GM23338 (cell line): ENCODE measurements around the gene SNHG17. TPM values are rescaled to one million over a fixed set of nuclear protein-coding genes. Genes with fewer than 3 reads are reported as not detected.

Source experiments
- ATAC-seq: fragments of 200-7000 bp; cut with Tn5 transposase; 3 replicates; pipeline ENCODE4 v1.9.1; 2020
- DNase-seq: peaks from one replicate; pipeline ENCODE4 v3.0.0-alpha.2; 2015; ENCODE audit warnings: low spot score
- H2AFZ ChIP-seq: fragments of 200-600 bp; sonication (generic); 2 replicates; pipeline ENCODE4 v1.8.0; 2016; ENCODE audit warnings: antibody characterized with exemption, mild to moderate bottlenecking, moderate library complexity
- H3F3A ChIP-seq: fragments of 200-600 bp; sonication (generic); replicated peaks from 2 replicates; pipeline ENCODE4 v1.8.0; 2017; ENCODE audit warnings: antibody characterized with exemption, mixed run types, low read depth
- H3K27ac ChIP-seq: fragments of 200-600 bp; sonication (generic); 2 replicates; pipeline ENCODE4 v1.6.1; 2016; ENCODE audit warnings: low read depth
- H3K27me3 ChIP-seq: fragments of 200-600 bp; sonication (generic); 2 replicates; pipeline ENCODE4 v1.8.0; 2016; ENCODE audit warnings: mild to moderate bottlenecking, mixed run types, moderate library complexity; ENCODE audit not compliant: insufficient read depth
- H3K36me3 ChIP-seq: fragments of 200-600 bp; sonication (generic); 2 replicates; pipeline ENCODE4 v1.8.0; 2016; ENCODE audit warnings: mild to moderate bottlenecking; ENCODE audit not compliant: insufficient read depth
- H3K4me1 ChIP-seq: fragments of 200-600 bp; sonication (generic); 2 replicates; pipeline ENCODE4 v1.8.0; 2016; ENCODE audit warnings: mild to moderate bottlenecking, moderate library complexity; ENCODE audit not compliant: insufficient read depth
- H3K4me2 ChIP-seq: fragments of 200-600 bp; sonication (generic); 2 replicates; pipeline ENCODE4 v1.7.1; 2017; ENCODE audit warnings: mixed run types
- H3K4me3 ChIP-seq: fragments of 200-600 bp; sonication (generic); 2 replicates; pipeline ENCODE4 v1.6.1; 2016; ENCODE audit warnings: mixed run types
- H3K79me2 ChIP-seq: fragments of 200-600 bp; sonication (generic); replicated peaks from 2 replicates; pipeline ENCODE4 v1.8.0; 2017; ENCODE audit warnings: mild to moderate bottlenecking; ENCODE audit not compliant: insufficient read depth
- H3K9me2 ChIP-seq: fragments of 200-600 bp; sonication (generic); 2 replicates; pipeline ENCODE4 v1.8.0; 2017; ENCODE audit not compliant: insufficient read depth
- H4K20me1 ChIP-seq: fragments of 200-600 bp; sonication (generic); replicated peaks from 2 replicates; pipeline ENCODE4 v1.8.0; 2017; ENCODE audit warnings: mild to moderate bottlenecking; ENCODE audit not compliant: insufficient read depth
- H3K27ac Mint-ChIP-seq: 2 replicates; pipeline ENCODE4 v1.8.0; 2020; ENCODE audit warnings: inconsistent platforms, mild to moderate bottlenecking, moderate library complexity, mixed read lengths
- H3K27me3 Mint-ChIP-seq: 3 replicates; pipeline ENCODE4 v1.8.0; 2022; ENCODE audit warnings: low read depth, mild to moderate bottlenecking, moderate library complexity, mixed read lengths, inconsistent platforms; ENCODE audit not compliant: insufficient read depth, poor library complexity
- H3K36me3 Mint-ChIP-seq: 3 replicates; pipeline ENCODE4 v1.8.0; 2021; ENCODE audit warnings: low read depth, mild to moderate bottlenecking, inconsistent platforms, moderate library complexity, mixed read lengths
- H3K4me1 Mint-ChIP-seq: 3 replicates; pipeline ENCODE4 v1.8.0; 2020; ENCODE audit warnings: mild to moderate bottlenecking, inconsistent platforms, mixed read lengths
- H3K4me3 Mint-ChIP-seq: 3 replicates; pipeline ENCODE4 v1.8.0; 2021; ENCODE audit warnings: moderate library complexity, mild to moderate bottlenecking, inconsistent platforms, mixed read lengths
- H3K9me3 Mint-ChIP-seq: 3 replicates; pipeline ENCODE4 v1.8.0; 2020; ENCODE audit warnings: moderate library complexity, mild to moderate bottlenecking, inconsistent platforms, mixed read lengths
- CTCF ChIP-seq, 2 experiments: fragments of 200-600 bp in 1 of 2; sonication (generic) in 1 of 2; conservative IDR thresholded peaks; 2 replicates each; pipeline versions ENCODE4 v1.5.1 to v1.6.1; 2016 to 2017; ENCODE audit warnings: antibody characterized with exemption in 2 of 2, low read depth in 2 of 2, mild to moderate bottlenecking in 2 of 2, moderate library complexity in 1 of 2
- ETS1 ChIP-seq: IDR thresholded peaks from 2 replicates; pipeline ENCODE4 v1.6.1; 2016; ENCODE audit warnings: antibody characterized with exemption
- EZH2 ChIP-seq: fragments of 200-600 bp; sonication (generic); IDR thresholded peaks from one replicate; pipeline ENCODE4 v1.8.0; 2017; ENCODE audit warnings: antibody characterized with exemption, mild to moderate bottlenecking, low read depth; ENCODE audit not compliant: unreplicated experiment
- JUNB ChIP-seq: IDR thresholded peaks from one replicate; pipeline ENCODE4 v1.6.1; 2016; ENCODE audit warnings: antibody characterized with exemption; ENCODE audit not compliant: unreplicated experiment
- NANOG ChIP-seq: IDR thresholded peaks from 2 replicates; pipeline ENCODE4 v1.6.1; 2016; ENCODE audit warnings: antibody characterized with exemption, borderline replicate concordance
- POLR2AphosphoS5 ChIP-seq: IDR thresholded peaks from 2 replicates; pipeline ENCODE4 v1.6.1; 2016; ENCODE audit warnings: antibody characterized with exemption, low read depth
- REST ChIP-seq: IDR thresholded peaks from one replicate; pipeline ENCODE4 v1.6.1; 2018; ENCODE audit warnings: antibody characterized with exemption; ENCODE audit not compliant: unreplicated experiment
- STAT1 ChIP-seq: IDR thresholded peaks from one replicate; pipeline ENCODE4 v1.6.1; 2016; ENCODE audit warnings: antibody characterized with exemption; ENCODE audit not compliant: unreplicated experiment
- ZNF331 ChIP-seq: fragments of 250-450 bp; sonication (Bioruptor Pico); IDR thresholded peaks from 2 replicates; pipeline ENCODE4 v1.5.0; 2020; ENCODE audit warnings: low read depth, mild to moderate bottlenecking, moderate library complexity
- ZNF462 ChIP-seq: fragments of 250-450 bp; sonication (Bioruptor Pico); IDR thresholded peaks from 2 replicates; pipeline ENCODE4 v1.5.0; 2020; ENCODE audit warnings: mild to moderate bottlenecking, moderate library complexity
- polyA plus RNA-seq: library from polyadenylated mRNA; unstranded; fragments of >200 nt; fragmentation: Nextera tagmentation; extraction: Ambion mirVana; gene quantifications from 2 replicates; pipeline ENCODE4 v1.2.1, GENCODE V29; 2016
- total RNA-seq: library from RNA; depleted of rRNA; stranded (reverse); fragments of >200 nt; shearing (Covaris generic); gene quantifications from 2 replicates; pipeline ENCODE4 v1.2.3, GENCODE V29; 2014

SNHG17 gene
- total and polyA plus RNA-seq, 2 experiments from 2014 or later = 25.4 to 76.1 TPM

- TF ChIP-seq CTCF (conservative IDR thresholded peaks at IDR 0.05; ENCODE audit: low read depth in 2 of 2) (no peak), ETS1 (no peak), REST (no peak), EZH2 (no peak)
These were observed 13.9 kb upstream of the SNHG17 start (continued) for GRCh38 chr20:38449046-38449445.

GRCh38 chr20:38447931-38448675, 13.0 kb upstream of the SNHG17 start:
- Histone ChIP-seq H3K4me2 (peak overlapping the region; percentile 98), H3K4me3 (no peak overlapping the region; the same call in 1 of the 2 replicates)
- 0 out of 2 replicates have a peak overlapping the region, but pooled peaks have one; percentile 67 for H3K27ac Mint-ChIP-seq
- no peak for TF ChIP-seq ZNF462
- TF ChIP-seq ZNF331 (CRISPR knock-in tag) = no peak
- TF ChIP-seq NANOG = no peak
- no peak for TF ChIP-seq JUNB
- TF ChIP-seq ETS1 = no peak
- TF ChIP-seq POLR2AphosphoS5 = no peak
- no peak for TF ChIP-seq STAT1
- TF ChIP-seq EZH2 = no peak

More at GRCh38 chr20:38447931-38448675, 13.0 kb upstream of the SNHG17 start:
- peaks cover 30% of the 10 kb centered on the region for H3K36me3 Mint-ChIP-seq
- H3K79me2 ChIP-seq = 0 out of 2 replicates have a peak, but pooled peaks cover 5% of the 10 kb centered on the region
- H3K27me3 Mint-ChIP-seq = peaks cover 12% of the 10 kb centered on the region
- H3K9me2 ChIP-seq = no peaks in the 10 kb centered on the region
- peaks cover 12% of the 10 kb centered on the region for H3K4me1 Mint-ChIP-seq
- H3K4me3 Mint-ChIP-seq = peak overlapping the region; percentile 85
- H3K9me3 Mint-ChIP-seq = no peaks in the 10 kb centered on the region
- DNase-seq = no peak
- no peak for ATAC-seq
- no peaks in the 10 kb centered on the region for H3K27me3 ChIP-seq
- no peaks in the 10 kb centered on the region for H3K36me3 ChIP-seq
- no peak overlapping the region for H2AFZ ChIP-seq
- no peak overlapping the region for H3K27ac ChIP-seq
- no peaks in the 10 kb centered on the region for H4K20me1 ChIP-seq
- H3K4me1 ChIP-seq = peaks cover 6% of the 10 kb centered on the region
- H3F3A ChIP-seq = no peaks in the 10 kb centered on the region
